ENCODE measurements around the gene GGTLC1.

DNA sequence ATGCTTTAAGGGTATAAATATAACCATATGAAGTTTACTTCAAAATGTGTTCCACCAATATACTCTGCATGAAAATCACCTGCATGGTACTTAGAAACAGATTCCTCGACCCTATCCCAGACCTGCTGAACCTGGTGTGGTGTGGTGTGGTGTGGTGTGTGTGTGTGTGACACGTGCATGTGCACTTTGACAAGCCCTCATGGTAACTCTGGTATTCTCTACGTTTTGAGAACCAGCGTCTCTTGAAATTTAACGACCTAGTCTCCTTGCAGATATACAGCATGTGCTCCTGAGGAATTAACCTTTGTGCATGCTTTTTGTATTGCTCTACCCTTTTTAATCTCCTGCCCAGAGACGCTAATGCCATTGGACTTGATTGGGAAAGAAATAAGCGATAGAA is 29.5 kb downstream of the GGTLC1 start:
- TF ChIP-seq POLR2A (IDR thresholded peaks at IDR 0.05): no peak
- TF ChIP-seq, protein P1, sequence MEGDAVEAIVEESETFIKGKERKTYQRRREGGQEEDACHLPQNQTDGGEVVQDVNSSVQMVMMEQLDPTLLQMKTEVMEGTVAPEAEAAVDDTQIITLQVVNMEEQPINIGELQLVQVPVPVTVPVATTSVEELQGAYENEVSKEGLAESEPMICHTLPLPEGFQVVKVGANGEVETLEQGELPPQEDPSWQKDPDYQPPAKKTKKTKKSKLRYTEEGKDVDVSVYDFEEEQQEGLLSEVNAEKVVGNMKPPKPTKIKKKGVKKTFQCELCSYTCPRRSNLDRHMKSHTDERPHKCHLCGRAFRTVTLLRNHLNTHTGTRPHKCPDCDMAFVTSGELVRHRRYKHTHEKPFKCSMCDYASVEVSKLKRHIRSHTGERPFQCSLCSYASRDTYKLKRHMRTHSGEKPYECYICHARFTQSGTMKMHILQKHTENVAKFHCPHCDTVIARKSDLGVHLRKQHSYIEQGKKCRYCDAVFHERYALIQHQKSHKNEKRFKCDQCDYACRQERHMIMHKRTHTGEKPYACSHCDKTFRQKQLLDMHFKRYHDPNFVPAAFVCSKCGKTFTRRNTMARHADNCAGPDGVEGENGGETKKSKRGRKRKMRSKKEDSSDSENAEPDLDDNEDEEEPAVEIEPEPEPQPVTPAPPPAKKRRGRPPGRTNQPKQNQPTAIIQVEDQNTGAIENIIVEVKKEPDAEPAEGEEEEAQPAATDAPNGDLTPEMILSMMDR (IDR thresholded peaks at IDR 0.05): no peak
- no peak for TF ChIP-seq POLR2AphosphoS5 (IDR thresholded peaks at IDR 0.05)
